GM12878 (cell line): Measurements from ENCODE around the gene PRPF18. TPM values are rescaled to one million over a fixed set of nuclear protein-coding genes. Genes with fewer than 3 reads are reported as not detected.

Experiments used
- IRF4 ChIP-seq: IDR thresholded peaks from 2 replicates; pipeline ENCODE4 v1.6.1; 2011; ENCODE audit warnings: low read depth, low read length
- KAT2A ChIP-seq: conservative IDR thresholded peaks from 2 replicates; pipeline ENCODE4 v1.6.1; 2011; ENCODE audit warnings: low read depth, low read length; ENCODE audit not compliant: control insufficient read depth
- MEF2A ChIP-seq: IDR thresholded peaks from 2 replicates; pipeline ENCODE4 v1.6.1; 2011; ENCODE audit warnings: low read depth, mild to moderate bottlenecking, low read length, moderate library complexity; ENCODE audit not compliant: insufficient read depth
- WRNIP1 ChIP-seq: IDR thresholded peaks from 2 replicates; pipeline ENCODE4 v1.6.1; 2011; ENCODE audit warnings: low read depth, low read length, improper control_type of control experiment, borderline replicate concordance
- polyA plus RNA-seq, 11 experiments: library from polyadenylated mRNA; depleted of rRNA in 4 of 11; unstranded in 6 of 11; stranded (reverse) in 5 of 11; fragments of >200 nt; fragmentation: Nextera tagmentation in 4 of 11; fragmentation: Illumina TruSeq in 1 of 11; extraction: Ambion mirVana in 4 of 11; extraction: Trizol in 1 of 11; gene quantifications; 1 replicate in 1 of 11; 2 replicates in 10 of 11; pipeline versions ENCODE4 v1.2.1 to v1.2.3, GENCODE V29; 2011 to 2016; ENCODE audit warnings: inconsistent platforms in 2 of 11, missing spikeins in 2 of 11, low read depth in 1 of 11
- total RNA-seq, 4 experiments: library from RNA; depleted of rRNA in 3 of 4; stranded (reverse); fragments of >200 nt in 3 of 4; fragmentation: Illumina TruSeq in 1 of 4; extraction: Trizol in 1 of 4; gene quantifications; 2 replicates each; pipeline versions ENCODE4 v1.2.1 to v1.2.3, GENCODE V29; 2013 to 2021
- TF ChIP-seq, protein P1 (sequence below): fragments of 450-650 bp; IDR thresholded peaks from 2 replicates; pipeline ENCODE4 v1.6.1; 2017; ENCODE audit warnings: mild to moderate bottlenecking, moderate library complexity
- TF ChIP-seq, protein P2 (sequence below): fragments of 450-650 bp; IDR thresholded peaks from 2 replicates; pipeline ENCODE4 v1.6.1; 2016; ENCODE audit warnings: mild to moderate bottlenecking

The PRPF18 gene
- total and polyA plus RNA-seq, 10 of the 15 experiments (the other 5 are each of a cell fraction or from before 2014, with no cell fraction given): 15.6 to 35.8 (median 28.8) TPM

DNA sequence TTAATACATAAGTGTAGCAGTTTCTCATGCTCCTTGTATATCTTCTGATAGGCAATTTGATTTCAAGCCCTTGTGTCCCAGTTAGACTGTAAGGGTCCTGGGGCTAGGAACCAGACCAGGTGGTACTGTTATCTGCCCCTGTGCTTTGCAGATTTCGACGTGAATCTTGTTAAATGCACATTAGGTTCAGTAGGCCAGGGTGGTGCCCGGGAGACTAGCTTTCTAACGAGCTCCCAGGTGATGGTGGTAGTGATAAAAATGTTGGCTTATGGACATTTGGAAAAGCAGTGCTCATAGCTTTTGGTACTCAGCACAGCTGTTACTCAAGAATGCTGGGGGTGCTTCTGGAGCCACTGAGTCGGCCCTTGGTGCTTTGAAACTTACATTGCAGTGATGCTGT is 64.2 kb downstream of the PRPF18 start (continued):
- TF ChIP-seq, protein P1, sequence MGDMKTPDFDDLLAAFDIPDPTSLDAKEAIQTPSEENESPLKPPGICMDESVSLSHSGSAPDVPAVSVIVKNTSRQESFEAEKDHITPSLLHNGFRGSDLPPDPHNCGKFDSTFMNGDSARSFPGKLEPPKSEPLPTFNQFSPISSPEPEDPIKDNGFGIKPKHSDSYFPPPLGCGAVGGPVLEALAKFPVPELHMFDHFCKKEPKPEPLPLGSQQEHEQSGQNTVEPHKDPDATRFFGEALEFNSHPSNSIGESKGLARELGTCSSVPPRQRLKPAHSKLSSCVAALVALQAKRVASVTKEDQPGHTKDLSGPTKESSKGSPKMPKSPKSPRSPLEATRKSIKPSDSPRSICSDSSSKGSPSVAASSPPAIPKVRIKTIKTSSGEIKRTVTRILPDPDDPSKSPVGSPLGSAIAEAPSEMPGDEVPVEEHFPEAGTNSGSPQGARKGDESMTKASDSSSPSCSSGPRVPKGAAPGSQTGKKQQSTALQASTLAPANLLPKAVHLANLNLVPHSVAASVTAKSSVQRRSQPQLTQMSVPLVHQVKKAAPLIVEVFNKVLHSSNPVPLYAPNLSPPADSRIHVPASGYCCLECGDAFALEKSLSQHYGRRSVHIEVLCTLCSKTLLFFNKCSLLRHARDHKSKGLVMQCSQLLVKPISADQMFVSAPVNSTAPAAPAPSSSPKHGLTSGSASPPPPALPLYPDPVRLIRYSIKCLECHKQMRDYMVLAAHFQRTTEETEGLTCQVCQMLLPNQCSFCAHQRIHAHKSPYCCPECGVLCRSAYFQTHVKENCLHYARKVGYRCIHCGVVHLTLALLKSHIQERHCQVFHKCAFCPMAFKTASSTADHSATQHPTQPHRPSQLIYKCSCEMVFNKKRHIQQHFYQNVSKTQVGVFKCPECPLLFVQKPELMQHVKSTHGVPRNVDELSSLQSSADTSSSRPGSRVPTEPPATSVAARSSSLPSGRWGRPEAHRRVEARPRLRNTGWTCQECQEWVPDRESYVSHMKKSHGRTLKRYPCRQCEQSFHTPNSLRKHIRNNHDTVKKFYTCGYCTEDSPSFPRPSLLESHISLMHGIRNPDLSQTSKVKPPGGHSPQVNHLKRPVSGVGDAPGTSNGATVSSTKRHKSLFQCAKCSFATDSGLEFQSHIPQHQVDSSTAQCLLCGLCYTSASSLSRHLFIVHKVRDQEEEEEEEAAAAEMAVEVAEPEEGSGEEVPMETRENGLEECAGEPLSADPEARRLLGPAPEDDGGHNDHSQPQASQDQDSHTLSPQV: no peak
- TF ChIP-seq, protein P2, sequence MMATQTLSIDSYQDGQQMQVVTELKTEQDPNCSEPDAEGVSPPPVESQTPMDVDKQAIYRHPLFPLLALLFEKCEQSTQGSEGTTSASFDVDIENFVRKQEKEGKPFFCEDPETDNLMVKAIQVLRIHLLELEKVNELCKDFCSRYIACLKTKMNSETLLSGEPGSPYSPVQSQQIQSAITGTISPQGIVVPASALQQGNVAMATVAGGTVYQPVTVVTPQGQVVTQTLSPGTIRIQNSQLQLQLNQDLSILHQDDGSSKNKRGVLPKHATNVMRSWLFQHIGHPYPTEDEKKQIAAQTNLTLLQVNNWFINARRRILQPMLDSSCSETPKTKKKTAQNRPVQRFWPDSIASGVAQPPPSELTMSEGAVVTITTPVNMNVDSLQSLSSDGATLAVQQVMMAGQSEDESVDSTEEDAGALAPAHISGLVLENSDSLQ: no peak
- TF ChIP-seq IRF4 (no peak), MEF2A (no peak), WRNIP1 (no peak), KAT2A (no peak)
